ENCODE measurements around the gene NINJ2.

- TF ChIP-seq POLR2AphosphoS5 (IDR thresholded peaks at IDR 0.05) (no peak), CTCF (IDR thresholded peaks at IDR 0.05) (no peak), POLR2A (IDR thresholded peaks at IDR 0.05) (no peak)
Observed at GRCh38 chr12:542395-543113, 120.7 kb downstream of the NINJ2 start.

Data from gastroesophageal sphincter (tissue), 3 donors.